GM18526 (cell line): ENCODE results near the gene TCF7L1.

Experiments used
- POLR2A ChIP-seq: IDR thresholded peaks from 3 replicates; pipeline ENCODE4 v1.6.1; 2011; ENCODE audit not compliant: insufficient read length; ENCODE audit errors: extremely low read depth

The TCF7L1 gene

DNA sequence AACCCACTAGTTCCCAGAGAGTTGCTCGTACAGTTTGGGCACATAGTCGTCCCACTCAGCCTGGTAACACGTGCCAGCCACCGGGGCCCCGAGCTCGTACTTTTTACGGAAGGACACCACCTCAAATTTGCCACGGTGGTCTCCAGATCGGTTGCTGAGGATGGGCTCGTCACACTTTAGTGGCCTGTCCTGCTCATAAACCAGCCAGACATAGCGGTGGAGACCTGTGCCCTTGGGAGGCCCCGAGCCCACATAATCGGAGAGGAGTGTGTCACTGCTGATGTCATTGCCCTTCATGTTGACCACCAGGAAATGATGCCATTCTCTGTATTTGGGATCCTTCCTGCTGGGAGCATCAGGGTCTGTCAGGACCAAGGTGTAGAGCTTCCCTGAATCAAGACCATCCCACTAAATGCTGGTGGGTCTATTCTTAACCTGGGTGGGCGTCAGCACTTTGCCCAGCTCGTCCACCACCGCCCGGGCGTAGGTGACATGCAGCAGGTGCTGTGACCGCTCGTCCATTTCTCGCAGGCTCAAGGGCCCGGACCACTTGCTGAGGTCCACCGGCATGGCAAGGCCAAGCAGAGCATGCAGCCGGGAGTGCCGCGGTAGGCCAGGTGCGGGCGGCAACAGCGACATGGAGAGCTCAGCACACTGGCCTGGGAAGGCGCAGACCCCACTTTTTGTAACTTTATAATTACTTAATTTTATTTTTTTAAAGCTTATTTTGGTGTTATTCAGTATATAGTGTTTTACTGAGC is 208.3 kb downstream of the TCF7L1 start:
- TF ChIP-seq POLR2A, result no peak

DNA sequence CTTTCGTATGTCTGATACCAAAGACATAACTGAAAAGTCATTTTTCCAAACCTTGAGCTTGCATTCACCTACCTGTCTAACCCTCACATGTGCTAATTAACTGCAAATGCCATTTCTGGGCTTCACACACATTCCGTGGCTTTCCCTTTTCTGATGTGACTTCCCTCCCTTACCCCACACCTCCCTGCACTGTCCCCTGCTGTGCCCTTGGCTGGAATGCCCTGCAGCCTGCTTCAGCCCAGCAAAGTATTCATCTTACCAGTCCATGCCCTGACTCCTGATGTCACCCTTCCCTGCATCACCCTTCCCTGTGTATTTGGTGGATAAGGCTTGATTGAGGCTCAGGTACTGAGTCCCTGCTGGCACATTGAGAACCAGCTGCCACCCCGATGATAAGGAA is 209.0 kb downstream of the TCF7L1 start:
- TF ChIP-seq POLR2A, result no peak

DNA sequence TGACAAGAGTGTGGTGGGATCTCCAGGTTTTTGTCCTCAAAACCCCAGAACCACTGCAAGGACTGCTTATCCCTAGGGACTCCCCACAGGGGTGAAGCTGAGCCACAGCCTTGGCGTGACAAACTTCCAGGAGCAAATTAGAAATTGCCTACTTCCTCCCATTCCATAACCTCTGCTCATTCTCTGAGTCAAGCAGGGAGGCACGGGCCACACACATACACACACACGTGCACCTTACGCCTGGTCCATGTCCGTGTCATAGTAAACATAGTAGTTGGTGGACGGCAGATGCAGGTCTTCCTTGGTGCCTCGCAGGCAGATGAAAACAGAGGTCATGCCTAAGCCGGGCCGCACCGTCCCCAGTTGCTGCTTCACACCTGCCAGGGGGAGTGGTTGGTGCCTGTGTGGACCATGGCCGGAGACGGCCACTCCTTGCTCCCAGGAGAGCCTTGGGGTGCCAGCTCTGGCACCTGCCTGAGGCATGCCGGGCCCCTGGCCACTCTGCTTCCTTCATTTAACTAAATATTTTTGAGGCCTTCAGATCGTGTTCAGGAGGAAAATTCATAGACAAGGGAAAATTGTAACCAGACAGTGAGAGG is 211.3 kb downstream of the TCF7L1 start:
- no peak for TF ChIP-seq POLR2A

DNA sequence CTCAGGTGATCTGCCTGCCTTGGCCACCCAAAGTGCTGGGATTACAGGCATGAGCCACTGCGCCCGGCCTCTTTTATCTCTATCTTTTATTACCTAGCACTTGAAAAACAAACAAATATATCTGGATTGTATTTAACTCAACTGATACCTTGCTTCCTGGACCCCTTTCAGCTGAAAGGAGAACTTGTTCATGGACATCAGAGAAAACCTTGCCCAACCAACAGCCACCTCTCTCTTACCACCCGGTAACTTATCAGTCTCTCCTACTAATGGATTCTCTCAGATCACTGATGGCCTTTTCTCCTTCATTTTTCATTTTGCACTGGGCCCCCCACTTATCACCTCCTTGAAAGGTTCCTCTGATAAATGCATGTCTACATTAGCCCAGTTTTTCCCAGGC is 214.4 kb downstream of the TCF7L1 start:
- TF ChIP-seq POLR2A, result no peak

DNA sequence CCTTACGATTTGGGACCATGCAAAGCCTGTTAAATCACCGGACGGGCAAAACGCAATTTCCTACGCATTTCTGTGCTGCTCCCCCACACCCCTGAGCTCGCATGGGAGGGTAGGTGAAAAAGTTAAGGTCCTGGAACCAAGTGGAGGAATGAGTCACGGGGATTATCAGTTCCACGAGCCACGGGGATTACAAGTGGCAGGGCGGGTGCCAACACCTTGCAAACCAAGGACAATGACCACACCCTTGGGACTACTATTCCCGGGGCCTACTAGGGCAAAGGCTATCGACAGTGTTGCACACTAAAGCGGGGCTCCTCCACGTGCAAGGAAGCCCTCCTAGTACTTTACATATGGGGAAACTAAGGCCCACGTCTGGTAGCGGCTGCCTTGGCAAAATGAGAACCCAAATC is 220.7 kb downstream of the TCF7L1 start:
- TF ChIP-seq POLR2A, result no peak

DNA sequence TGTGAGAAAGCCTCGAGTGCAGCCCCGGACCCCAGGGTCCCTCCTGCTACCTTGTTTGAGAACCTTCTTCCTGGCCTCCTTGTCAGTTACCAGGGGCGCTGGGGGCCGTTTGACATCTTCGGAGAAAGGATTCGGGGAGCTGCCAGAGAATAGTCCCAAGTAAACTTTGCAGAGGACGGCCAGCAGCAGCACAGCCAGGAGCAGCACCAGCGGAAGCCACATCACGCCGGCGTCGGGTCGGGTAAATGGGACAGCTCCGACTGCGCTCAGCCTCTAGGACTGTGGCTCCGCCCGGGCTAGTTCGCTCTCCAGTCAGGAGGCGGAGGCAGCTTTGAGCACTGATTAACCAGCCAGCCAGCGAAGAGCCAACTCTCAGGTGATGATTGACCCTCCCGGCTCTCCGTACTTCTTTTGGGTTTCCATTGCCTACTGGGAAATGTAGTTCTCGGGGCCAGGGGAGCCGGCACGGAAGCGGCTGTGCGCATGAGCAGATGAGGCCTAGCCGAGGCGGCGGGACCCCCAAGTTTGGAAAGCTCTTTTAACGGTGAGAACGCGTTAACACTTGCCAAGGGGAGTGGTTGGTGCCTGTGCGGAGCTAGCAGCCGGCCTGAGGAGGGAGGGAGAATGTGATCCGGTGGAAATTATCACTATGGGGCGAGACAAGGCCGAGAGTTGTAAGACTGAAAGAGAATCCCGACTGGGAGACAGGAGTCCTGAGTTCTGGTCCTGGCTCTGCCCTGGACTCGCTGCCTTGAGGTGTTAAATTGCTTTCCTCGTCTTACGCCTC is 221.3 kb downstream of the TCF7L1 start, which contains the start of the genes ELMOD3 and RETSAT:
ELMOD3 (plus strand) TSS at position 484 of the 787 bp plus-strand sequence. CDS start 2,430 bp downstream, outside the sequence.
RETSAT (minus strand) TSS at position 243 of the 787 bp plus-strand sequence; CDS start at position 222, 21 bp downstream.
- peak; percentile 98 for TF ChIP-seq POLR2A

DNA sequence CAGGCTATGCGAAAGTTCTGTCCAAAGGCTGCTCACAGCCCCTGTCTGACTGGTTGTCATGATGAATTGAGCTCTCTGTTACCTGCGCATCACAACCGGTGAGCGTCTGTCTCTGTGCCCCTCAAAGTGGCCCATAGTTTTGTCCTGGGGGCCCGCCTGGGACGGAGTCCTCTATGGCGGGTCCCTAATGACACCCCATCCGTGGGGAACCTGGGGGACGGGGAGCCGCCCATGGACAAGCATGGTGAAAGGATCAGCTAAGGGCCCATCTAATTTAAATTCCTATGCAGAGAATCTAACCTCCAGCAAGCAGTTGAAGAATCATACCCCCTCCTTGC is 221.8 kb downstream of the TCF7L1 start:
- no peak for TF ChIP-seq POLR2A

DNA sequence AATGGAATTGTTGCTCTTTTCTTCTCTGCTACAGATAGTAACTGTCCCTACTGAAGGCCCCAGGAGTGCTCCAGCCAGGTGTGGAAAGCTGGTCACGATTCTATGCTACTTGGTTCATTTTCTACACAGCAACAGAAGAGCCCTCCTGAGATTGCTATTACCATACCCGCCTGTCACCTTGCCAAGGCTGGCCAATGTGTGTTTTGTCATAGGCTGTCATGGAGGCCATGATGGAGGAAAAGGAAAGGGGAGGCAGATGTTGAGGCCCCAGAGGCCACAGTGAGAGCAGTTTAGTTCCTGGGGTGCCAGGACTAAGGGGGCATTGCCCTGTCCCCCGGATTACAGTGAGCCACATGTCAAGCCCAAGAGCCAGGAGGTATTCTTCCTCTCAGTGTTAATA is 222.3 kb downstream of the TCF7L1 start:
- TF ChIP-seq POLR2A, result no peak

DNA sequence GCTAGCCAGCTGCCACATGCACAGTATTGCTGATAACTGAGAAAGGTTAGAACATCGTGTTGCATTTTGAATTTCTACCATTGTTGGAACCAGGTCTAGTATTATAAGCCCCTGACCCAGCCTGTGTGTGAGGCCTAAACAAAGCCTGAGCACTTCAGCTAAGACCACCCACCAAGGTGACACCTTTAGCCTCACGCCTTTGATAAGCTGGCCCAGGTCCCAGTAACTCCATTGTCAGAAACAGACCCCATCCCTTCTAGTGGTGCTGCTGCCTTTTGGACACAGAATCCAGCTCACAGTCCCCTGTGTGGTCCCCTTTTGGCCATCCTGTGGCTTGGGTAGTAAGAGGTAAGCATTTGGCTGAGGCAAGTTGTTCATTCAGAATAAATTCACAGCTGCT is 223.0 kb downstream of the TCF7L1 start:
- TF ChIP-seq POLR2A, result no peak

DNA sequence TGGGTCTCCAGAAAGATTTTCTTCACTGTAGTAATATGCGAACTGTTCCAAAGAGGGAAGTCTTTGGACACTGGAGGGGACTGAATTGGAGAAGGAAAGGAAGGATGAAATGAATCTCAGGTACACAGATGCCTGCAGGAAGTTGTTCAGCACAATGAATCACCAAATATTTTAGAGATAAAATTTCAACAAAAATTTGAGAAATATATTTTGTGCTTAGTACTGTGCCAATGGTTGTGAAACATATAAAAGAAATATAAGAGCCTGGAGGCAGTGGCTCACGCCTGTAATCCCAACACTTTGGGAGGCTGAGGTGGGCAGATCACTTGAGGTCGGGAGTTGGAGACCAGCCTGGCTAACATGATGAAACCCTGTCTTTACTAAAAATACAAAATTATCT is 224.5 kb downstream of the TCF7L1 start:
- TF ChIP-seq POLR2A, result no peak
